RPMI8226 (cell line): Measurements from ENCODE around the gene PLXNB3.

Source experiments
- DNase-seq: peaks from one replicate; pipeline ENCODE4 v3.0.0-alpha.2; 2015

Gene PLXNB3

GRCh38 chrX:153819384-153820040, 55.5 kb downstream of the PLXNB3 start:
- DNase-seq: no peak

- DNase-seq: peak; percentile 58
These were observed 56.6 kb downstream of the PLXNB3 start for GRCh38 chrX:153820601-153821000.

GRCh38 chrX:153821066-153821465, 57.0 kb downstream of the PLXNB3 start:
- DNase-seq: no peak

GRCh38 chrX:153824348-153824747, 60.3 kb downstream of the PLXNB3 start:
- DNase-seq: no peak

GRCh38 chrX:153825042-153825441, 61.0 kb downstream of the PLXNB3 start:
- DNase-seq: no peak
